ENCODE data around the gene ASPA. TPM values are rescaled to one million over a fixed set of nuclear protein-coding genes. Genes with fewer than 3 reads are reported as not detected.

ASPA gene
- total and polyA plus RNA-seq, 2 of the 13 experiments (the other 11 are each of a cell fraction or from before 2014, with no cell fraction given), result not detected

- TF ChIP-seq RORA (CRISPR knock-in tag; IDR thresholded peaks at IDR 0.05) (no peak), ZNF234 (CRISPR knock-in tag; conservative IDR thresholded peaks at IDR 0.05) (no peak), TEAD2 (CRISPR knock-in tag; IDR thresholded peaks at IDR 0.05) (no peak), ZMAT3 (CRISPR knock-in tag; conservative IDR thresholded peaks at IDR 0.05) (no peak), ZMYM3 (CRISPR knock-in tag; IDR thresholded peaks at IDR 0.05) (peak; percentile 72), KLF12 (CRISPR knock-in tag; IDR thresholded peaks at IDR 0.05; ENCODE audit: borderline replicate concordance) (no peak), ZNF430 (CRISPR knock-in tag; IDR thresholded peaks at IDR 0.05) (no peak), GABPB1 (CRISPR knock-in tag; IDR thresholded peaks at IDR 0.05) (no peak)
- TF ChIP-seq, protein P1, sequence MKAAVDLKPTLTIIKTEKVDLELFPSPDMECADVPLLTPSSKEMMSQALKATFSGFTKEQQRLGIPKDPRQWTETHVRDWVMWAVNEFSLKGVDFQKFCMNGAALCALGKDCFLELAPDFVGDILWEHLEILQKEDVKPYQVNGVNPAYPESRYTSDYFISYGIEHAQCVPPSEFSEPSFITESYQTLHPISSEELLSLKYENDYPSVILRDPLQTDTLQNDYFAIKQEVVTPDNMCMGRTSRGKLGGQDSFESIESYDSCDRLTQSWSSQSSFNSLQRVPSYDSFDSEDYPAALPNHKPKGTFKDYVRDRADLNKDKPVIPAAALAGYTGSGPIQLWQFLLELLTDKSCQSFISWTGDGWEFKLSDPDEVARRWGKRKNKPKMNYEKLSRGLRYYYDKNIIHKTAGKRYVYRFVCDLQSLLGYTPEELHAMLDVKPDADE (CRISPR knock-in tag; IDR thresholded peaks at IDR 0.05), result no peak
- TF ChIP-seq, protein P2, sequence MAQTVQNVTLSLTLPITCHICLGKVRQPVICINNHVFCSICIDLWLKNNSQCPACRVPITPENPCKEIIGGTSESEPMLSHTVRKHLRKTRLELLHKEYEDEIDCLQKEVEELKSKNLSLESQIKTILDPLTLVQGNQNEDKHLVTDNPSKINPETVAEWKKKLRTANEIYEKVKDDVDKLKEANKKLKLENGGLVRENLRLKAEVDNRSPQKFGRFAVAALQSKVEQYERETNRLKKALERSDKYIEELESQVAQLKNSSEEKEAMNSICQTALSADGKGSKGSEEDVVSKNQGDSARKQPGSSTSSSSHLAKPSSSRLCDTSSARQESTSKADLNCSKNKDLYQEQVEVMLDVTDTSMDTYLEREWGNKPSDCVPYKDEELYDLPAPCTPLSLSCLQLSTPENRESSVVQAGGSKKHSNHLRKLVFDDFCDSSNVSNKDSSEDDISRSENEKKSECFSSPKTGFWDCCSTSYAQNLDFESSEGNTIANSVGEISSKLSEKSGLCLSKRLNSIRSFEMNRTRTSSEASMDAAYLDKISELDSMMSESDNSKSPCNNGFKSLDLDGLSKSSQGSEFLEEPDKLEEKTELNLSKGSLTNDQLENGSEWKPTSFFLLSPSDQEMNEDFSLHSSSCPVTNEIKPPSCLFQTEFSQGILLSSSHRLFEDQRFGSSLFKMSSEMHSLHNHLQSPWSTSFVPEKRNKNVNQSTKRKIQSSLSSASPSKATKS (CRISPR knock-in tag; IDR thresholded peaks at IDR 0.05), result no peak
These were observed 70.7 kb downstream of the ASPA start (continued) for GRCh38 chr17:3546521-3546920.

GRCh38 chr17:3546997-3547396 lies 71.2 kb downstream of the ASPA start:
- Histone ChIP-seq H3K9ac (ENCODE audit: insufficient read depth, low read depth, low read length) (no peak overlapping the region), H2AFZ (ENCODE audit: low read length) (no peak overlapping the region), H3K4me1 (ENCODE audit: insufficient read depth, low read length) (peaks cover 45% of the 10 kb centered on the region), H3K27me3 (ENCODE audit: control insufficient read depth in 1 of 2, insufficient read depth in 2 of 2, low read length in 2 of 2) (no peaks in the 10 kb centered on the region; a peak in 1 of 5 replicates), H3K36me3 (replicated peaks in 1 of 2; ENCODE audit: control insufficient read depth in 1 of 2, insufficient read depth in 2 of 2, low read length in 2 of 2) (no peaks in the 10 kb centered on the region), H3K27ac (ENCODE audit: extremely low read length, insufficient read depth, low read length) (no peak overlapping the region), H4K20me1 (ENCODE audit: insufficient read depth, low read length) (no peaks in the 10 kb centered on the region), H3K9me3 (ENCODE audit: low read length) (no peaks in the 10 kb centered on the region), H3K4me3 (replicated peaks in 1 of 3; ENCODE audit: insufficient read depth in 1 of 3, low read depth in 2 of 3, low read length in 3 of 3) (no peak overlapping the region), H3K79me2 (ENCODE audit: insufficient read depth, low read length) (no peaks in the 10 kb centered on the region), H3K4me2 (ENCODE audit: low read depth, low read length) (no peak overlapping the region)
- intact Hi-C loops (cut with micrococcal nuclease; ENCODE audit: unreplicated experiment), result no loop called here
- DNase-seq (ENCODE audit: low spot score) (no peak), ATAC-seq (no peak), FAIRE-seq (no peak)
- POLR2A ChIA-PET, result interaction anchor here (0.8 to 1.1 kb wide), 2 partner anchors 12 to 17 kb away, joined by 3 read pairs; no protein-coding TSS in a partner anchor
- 73% methylated on average over 8 of the region's 8 CpGs for WGBS (ENCODE audit: low lambda C conversion rate)
- in situ Hi-C loops (cut with HindIII; ENCODE audit: extremely low pct_ligation_motif_present, low pct_unique_long_range_greater_than_20kb), result no loop called here
- CTCF ChIA-PET (ENCODE audit: low intra/inter-chr PET ratio, low total read pairs), result no interaction called here
- BruUV-seq (replicated peaks), result no TSS peak
- no peak for TF ChIP-seq TBL1XR1 (IDR thresholded peaks at IDR 0.05; ENCODE audit: borderline replicate concordance, low read length, partially characterized antibody)
- TF ChIP-seq HOXA3 (CRISPR knock-in tag; IDR thresholded peaks at IDR 0.05), result no peak
- TF ChIP-seq TRIM24 (CRISPR knock-in tag; IDR thresholded peaks at IDR 0.05), result no peak
- no peak for TF ChIP-seq ZNF329 (CRISPR knock-in tag; IDR thresholded peaks at IDR 0.05; ENCODE audit: low read depth)
- TF ChIP-seq SNAI1 (CRISPR knock-in tag; IDR thresholded peaks at IDR 0.05; ENCODE audit: borderline replicate concordance), result no peak
- TF ChIP-seq PAF1 (CRISPR knock-in tag; IDR thresholded peaks at IDR 0.05), result no peak
- TF ChIP-seq, protein P3, sequence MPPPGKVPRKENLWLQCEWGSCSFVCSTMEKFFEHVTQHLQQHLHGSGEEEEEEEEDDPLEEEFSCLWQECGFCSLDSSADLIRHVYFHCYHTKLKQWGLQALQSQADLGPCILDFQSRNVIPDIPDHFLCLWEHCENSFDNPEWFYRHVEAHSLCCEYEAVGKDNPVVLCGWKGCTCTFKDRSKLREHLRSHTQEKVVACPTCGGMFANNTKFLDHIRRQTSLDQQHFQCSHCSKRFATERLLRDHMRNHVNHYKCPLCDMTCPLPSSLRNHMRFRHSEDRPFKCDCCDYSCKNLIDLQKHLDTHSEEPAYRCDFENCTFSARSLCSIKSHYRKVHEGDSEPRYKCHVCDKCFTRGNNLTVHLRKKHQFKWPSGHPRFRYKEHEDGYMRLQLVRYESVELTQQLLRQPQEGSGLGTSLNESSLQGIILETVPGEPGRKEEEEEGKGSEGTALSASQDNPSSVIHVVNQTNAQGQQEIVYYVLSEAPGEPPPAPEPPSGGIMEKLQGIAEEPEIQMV (CRISPR knock-in tag; IDR thresholded peaks at IDR 0.05; ENCODE audit: low read depth), result no peak
- TF ChIP-seq, protein P4, sequence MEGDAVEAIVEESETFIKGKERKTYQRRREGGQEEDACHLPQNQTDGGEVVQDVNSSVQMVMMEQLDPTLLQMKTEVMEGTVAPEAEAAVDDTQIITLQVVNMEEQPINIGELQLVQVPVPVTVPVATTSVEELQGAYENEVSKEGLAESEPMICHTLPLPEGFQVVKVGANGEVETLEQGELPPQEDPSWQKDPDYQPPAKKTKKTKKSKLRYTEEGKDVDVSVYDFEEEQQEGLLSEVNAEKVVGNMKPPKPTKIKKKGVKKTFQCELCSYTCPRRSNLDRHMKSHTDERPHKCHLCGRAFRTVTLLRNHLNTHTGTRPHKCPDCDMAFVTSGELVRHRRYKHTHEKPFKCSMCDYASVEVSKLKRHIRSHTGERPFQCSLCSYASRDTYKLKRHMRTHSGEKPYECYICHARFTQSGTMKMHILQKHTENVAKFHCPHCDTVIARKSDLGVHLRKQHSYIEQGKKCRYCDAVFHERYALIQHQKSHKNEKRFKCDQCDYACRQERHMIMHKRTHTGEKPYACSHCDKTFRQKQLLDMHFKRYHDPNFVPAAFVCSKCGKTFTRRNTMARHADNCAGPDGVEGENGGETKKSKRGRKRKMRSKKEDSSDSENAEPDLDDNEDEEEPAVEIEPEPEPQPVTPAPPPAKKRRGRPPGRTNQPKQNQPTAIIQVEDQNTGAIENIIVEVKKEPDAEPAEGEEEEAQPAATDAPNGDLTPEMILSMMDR (CRISPR knock-in tag; IDR thresholded peaks at IDR 0.05), result no peak
- TF ChIP-seq FOXC1 (CRISPR knock-in tag; IDR thresholded peaks at IDR 0.05; ENCODE audit: borderline replicate concordance), result no peak
